HT-29 (cell line): Measurements from ENCODE around the gene ZNF524. TPM values are rescaled to one million over a fixed set of nuclear protein-coding genes. Genes with fewer than 3 reads are reported as not detected.

Experiments used
- DNase-seq: peaks from one replicate; pipeline ENCODE4 v3.0.0-alpha.2; 2015; ENCODE audit warnings: low spot score
- total RNA-seq: library from RNA; depleted of rRNA; stranded (reverse); fragments of >200 nt; shearing (Covaris generic); gene quantifications from 2 replicates; pipeline ENCODE4 v1.2.3, GENCODE V29; 2014

Gene ZNF524
- total RNA-seq, 1 experiment from 2014 or later = 81.2 TPM

- no peak for DNase-seq
Observed at GRCh38 chr19:55619286-55619685, 19.2 kb downstream of the ZNF524 start.

- DNase-seq = no peak
Observed at GRCh38 chr19:55620410-55621204, 20.5 kb downstream of the ZNF524 start.

- no peak for DNase-seq
Observed at GRCh38 chr19:55621205-55621672, 21.2 kb downstream of the ZNF524 start.

GRCh38 chr19:55621673-55622231 lies 21.7 kb downstream of the ZNF524 start:
- no peak for DNase-seq

GRCh38 chr19:55622242-55622969 lies 22.3 kb downstream of the ZNF524 start:
- no peak for DNase-seq

GRCh38 chr19:55623130-55623529 lies 23.0 kb downstream of the ZNF524 start:
- no peak for DNase-seq

GRCh38 chr19:55623561-55623960 lies 23.5 kb downstream of the ZNF524 start:
- DNase-seq = no peak

GRCh38 chr19:55624109-55625003 lies 24.3 kb downstream of the ZNF524 start, which contains the start of gene ZNF784:
Gene ZNF784, minus strand, starts transcription at chr19:55624566. Its CDS starts 5 bp downstream, at chr19:55624561.
- DNase-seq = peak; percentile 98

GRCh38 chr19:55625004-55625326 lies 24.9 kb downstream of the ZNF524 start:
- no peak for DNase-seq

GRCh38 chr19:55626350-55626749 lies 26.3 kb downstream of the ZNF524 start:
- DNase-seq = no peak

- DNase-seq = peak; percentile 99
Observed at GRCh38 chr19:55632463-55632834, 32.4 kb downstream of the ZNF524 start.

- DNase-seq = no peak
Observed at GRCh38 chr19:55633861-55634260, 33.8 kb downstream of the ZNF524 start.

- DNase-seq = no peak
Observed at GRCh38 chr19:55635334-55635717, 35.2 kb downstream of the ZNF524 start.

GRCh38 chr19:55635856-55636440 lies 35.9 kb downstream of the ZNF524 start:
- no peak for DNase-seq

- no peak for DNase-seq
Observed at GRCh38 chr19:55636723-55637122, 36.6 kb downstream of the ZNF524 start.

GRCh38 chr19:55637534-55637933 lies 37.4 kb downstream of the ZNF524 start:
- DNase-seq = no peak

- peak; percentile 83 for DNase-seq
Observed at GRCh38 chr19:55638864-55639359, 38.8 kb downstream of the ZNF524 start.

- DNase-seq = no peak
Observed at GRCh38 chr19:55640043-55640576, 40.0 kb downstream of the ZNF524 start.

GRCh38 chr19:55640577-55641425 lies 40.7 kb downstream of the ZNF524 start, which contains the start of gene ZNF580:
Gene ZNF580, plus strand, starts transcription at chr19:55641002. Its CDS starts 1,507 bp downstream, at chr19:55642509.
- DNase-seq = peak; percentile 81
